ENCODE measurements around the gene GARIN5A.

GARIN5A gene

DNA sequence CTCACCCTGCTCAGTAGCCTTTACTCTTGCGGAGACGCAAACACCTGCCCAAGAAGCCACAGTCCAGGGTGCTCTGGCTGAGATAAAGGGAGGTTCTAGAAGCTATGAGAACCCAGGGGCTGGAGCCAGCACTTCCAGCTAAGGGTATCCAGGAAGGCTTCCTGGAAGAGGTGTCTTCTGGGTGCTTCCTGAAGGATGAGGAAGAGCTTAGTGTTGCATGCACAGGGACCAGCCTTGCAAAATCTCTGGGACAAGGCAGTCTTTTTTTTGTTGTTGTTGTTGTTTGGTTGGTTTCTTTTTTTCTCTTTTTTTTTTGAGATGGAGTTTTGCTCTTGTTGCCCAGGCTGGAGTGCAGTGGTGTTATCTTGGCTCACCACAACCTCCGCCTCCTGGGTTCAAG lies 23.4 kb downstream of the GARIN5A start:
- DNase-seq (ENCODE audit: low read depth in 1 of 2, low spot score in 1 of 2), result no peak
- Histone ChIP-seq H3K4me3 (replicated peaks; ENCODE audit: insufficient read depth, low read length) (no peak overlapping the region), H3K27me3 (ENCODE audit: insufficient read depth, poor library complexity, severe bottlenecking) (peaks cover 5% of the 10 kb centered on the region), H3K27ac (replicated peaks) (no peak overlapping the region)
- TF ChIP-seq POLR2AphosphoS5 (IDR thresholded peaks at IDR 0.05; ENCODE audit: low read depth) (no peak), GABPA (IDR thresholded peaks at IDR 0.05; ENCODE audit: low read depth) (no peak), SPI1 (IDR thresholded peaks at IDR 0.05; ENCODE audit: borderline replicate concordance, low read depth) (no peak)
- TF ChIP-seq, protein P1, sequence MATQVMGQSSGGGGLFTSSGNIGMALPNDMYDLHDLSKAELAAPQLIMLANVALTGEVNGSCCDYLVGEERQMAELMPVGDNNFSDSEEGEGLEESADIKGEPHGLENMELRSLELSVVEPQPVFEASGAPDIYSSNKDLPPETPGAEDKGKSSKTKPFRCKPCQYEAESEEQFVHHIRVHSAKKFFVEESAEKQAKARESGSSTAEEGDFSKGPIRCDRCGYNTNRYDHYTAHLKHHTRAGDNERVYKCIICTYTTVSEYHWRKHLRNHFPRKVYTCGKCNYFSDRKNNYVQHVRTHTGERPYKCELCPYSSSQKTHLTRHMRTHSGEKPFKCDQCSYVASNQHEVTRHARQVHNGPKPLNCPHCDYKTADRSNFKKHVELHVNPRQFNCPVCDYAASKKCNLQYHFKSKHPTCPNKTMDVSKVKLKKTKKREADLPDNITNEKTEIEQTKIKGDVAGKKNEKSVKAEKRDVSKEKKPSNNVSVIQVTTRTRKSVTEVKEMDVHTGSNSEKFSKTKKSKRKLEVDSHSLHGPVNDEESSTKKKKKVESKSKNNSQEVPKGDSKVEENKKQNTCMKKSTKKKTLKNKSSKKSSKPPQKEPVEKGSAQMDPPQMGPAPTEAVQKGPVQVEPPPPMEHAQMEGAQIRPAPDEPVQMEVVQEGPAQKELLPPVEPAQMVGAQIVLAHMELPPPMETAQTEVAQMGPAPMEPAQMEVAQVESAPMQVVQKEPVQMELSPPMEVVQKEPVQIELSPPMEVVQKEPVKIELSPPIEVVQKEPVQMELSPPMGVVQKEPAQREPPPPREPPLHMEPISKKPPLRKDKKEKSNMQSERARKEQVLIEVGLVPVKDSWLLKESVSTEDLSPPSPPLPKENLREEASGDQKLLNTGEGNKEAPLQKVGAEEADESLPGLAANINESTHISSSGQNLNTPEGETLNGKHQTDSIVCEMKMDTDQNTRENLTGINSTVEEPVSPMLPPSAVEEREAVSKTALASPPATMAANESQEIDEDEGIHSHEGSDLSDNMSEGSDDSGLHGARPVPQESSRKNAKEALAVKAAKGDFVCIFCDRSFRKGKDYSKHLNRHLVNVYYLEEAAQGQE (IDR thresholded peaks at IDR 0.05; ENCODE audit: insufficient replicate concordance, low read depth), result no peak
- TF ChIP-seq, protein P2, sequence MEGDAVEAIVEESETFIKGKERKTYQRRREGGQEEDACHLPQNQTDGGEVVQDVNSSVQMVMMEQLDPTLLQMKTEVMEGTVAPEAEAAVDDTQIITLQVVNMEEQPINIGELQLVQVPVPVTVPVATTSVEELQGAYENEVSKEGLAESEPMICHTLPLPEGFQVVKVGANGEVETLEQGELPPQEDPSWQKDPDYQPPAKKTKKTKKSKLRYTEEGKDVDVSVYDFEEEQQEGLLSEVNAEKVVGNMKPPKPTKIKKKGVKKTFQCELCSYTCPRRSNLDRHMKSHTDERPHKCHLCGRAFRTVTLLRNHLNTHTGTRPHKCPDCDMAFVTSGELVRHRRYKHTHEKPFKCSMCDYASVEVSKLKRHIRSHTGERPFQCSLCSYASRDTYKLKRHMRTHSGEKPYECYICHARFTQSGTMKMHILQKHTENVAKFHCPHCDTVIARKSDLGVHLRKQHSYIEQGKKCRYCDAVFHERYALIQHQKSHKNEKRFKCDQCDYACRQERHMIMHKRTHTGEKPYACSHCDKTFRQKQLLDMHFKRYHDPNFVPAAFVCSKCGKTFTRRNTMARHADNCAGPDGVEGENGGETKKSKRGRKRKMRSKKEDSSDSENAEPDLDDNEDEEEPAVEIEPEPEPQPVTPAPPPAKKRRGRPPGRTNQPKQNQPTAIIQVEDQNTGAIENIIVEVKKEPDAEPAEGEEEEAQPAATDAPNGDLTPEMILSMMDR (IDR thresholded peaks at IDR 0.05; ENCODE audit: insufficient read depth, low read length), result no peak

DNA sequence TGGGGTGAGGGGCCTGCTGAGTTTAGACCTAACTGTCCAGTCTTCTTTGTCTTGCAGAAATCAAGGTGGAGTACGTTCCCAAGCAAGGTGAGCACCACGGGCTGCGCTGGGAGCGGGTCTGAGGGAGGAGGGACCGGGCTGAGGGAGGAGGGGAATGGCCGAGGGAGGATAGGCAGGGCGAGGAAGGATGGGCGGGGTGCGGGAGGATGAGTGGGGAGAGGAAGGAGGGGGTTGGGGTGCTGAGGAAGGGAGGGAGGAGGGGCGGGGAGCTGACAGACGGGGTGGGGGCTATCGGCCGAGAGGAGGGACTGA lies 25.5 kb downstream of the GARIN5A start:
- no peak overlapping the region for H3K27ac ChIP-seq (replicated peaks)
- no peak overlapping the region for H3K4me3 ChIP-seq (replicated peaks; ENCODE audit: insufficient read depth, low read length)
- DNase-seq (ENCODE audit: low read depth in 1 of 2, low spot score in 1 of 2), result no peak
- H3K27me3 ChIP-seq (ENCODE audit: insufficient read depth, poor library complexity, severe bottlenecking), result peaks cover 5% of the 10 kb centered on the region
- no peak for TF ChIP-seq SPI1 (IDR thresholded peaks at IDR 0.05; ENCODE audit: borderline replicate concordance, low read depth)
- TF ChIP-seq, protein P2 (IDR thresholded peaks at IDR 0.05; ENCODE audit: insufficient read depth, low read length), result no peak
- TF ChIP-seq GABPA (IDR thresholded peaks at IDR 0.05; ENCODE audit: low read depth), result no peak
- no peak for TF ChIP-seq POLR2AphosphoS5 (IDR thresholded peaks at IDR 0.05; ENCODE audit: low read depth)
- TF ChIP-seq, protein P1 (IDR thresholded peaks at IDR 0.05; ENCODE audit: insufficient replicate concordance, low read depth), result no peak

DNA sequence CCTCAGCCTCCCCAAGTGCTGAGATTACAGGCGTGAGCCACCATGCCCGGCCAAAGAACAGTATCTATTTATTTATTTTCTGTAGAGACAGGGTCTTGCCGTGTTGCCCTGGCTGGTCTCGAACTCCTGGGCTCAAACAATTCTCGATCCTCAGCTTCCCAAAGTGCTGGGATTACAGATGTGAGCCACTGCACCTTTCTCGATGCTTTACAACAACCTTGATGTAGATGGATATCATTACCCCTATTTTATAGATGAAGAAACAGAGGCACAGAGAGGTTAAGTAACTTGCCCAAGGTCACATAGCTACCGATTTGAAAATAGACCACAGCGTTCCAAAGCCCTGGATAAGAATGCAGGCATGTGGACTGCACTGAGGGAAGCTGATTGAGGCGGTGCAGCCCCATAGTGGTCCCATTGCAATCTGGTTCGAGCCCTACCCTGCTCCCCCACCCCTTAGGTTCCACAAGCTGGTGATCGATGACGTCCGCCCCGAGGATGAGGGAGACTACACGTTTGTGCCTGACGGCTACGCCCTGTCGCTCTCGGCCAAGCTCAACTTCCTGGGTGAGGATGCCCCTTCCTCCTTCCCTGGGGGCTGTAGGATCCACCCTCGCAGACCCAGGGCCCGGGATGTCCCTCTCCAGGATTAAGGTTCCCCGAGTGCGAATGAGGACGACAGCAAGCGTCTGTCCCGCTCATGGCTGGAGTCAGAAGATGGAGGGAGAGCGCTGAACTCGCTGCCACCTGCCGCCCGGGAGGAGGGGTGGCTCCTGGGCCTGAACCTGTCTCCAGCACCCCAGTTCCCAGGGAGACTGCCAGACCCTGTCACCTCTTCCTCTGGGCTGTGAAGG lies 26.1 kb downstream of the GARIN5A start:
- Histone ChIP-seq H3K4me3 (replicated peaks; ENCODE audit: insufficient read depth, low read length) (no peak overlapping the region), H3K27ac (replicated peaks) (no peak overlapping the region), H3K27me3 (ENCODE audit: insufficient read depth, poor library complexity, severe bottlenecking) (peaks cover 5% of the 10 kb centered on the region)
- DNase-seq (ENCODE audit: low read depth in 1 of 2, low spot score in 1 of 2), result no peak
- TF ChIP-seq GABPA (IDR thresholded peaks at IDR 0.05; ENCODE audit: low read depth), result no peak
- no peak for TF ChIP-seq SPI1 (IDR thresholded peaks at IDR 0.05; ENCODE audit: borderline replicate concordance, low read depth)
- TF ChIP-seq, protein P2 (IDR thresholded peaks at IDR 0.05; ENCODE audit: insufficient read depth, low read length), result no peak
- TF ChIP-seq, protein P1 (IDR thresholded peaks at IDR 0.05; ENCODE audit: insufficient replicate concordance, low read depth), result no peak
- no peak for TF ChIP-seq POLR2AphosphoS5 (IDR thresholded peaks at IDR 0.05; ENCODE audit: low read depth)

All from HL-60 (cell line).